Mucosa of stomach (tissue), 1 donor: ENCODE results near the gene ZFY.

Experiments
- H3K27me3 ChIP-seq: one replicate; pipeline ENCODE4 v1.7.0; 2013; ENCODE audit warnings: mild to moderate bottlenecking, low read length; ENCODE audit not compliant: control insufficient read depth, insufficient read depth
- H3K36me3 ChIP-seq: one replicate; pipeline ENCODE4 v1.7.0; 2013; ENCODE audit warnings: low read length; ENCODE audit not compliant: control insufficient read depth, insufficient read depth
- H3K4me1 ChIP-seq: one replicate; pipeline ENCODE4 v1.7.0; 2013; ENCODE audit warnings: mild to moderate bottlenecking, low read length; ENCODE audit not compliant: control insufficient read depth, insufficient read depth
- H3K4me3 ChIP-seq: one replicate; pipeline ENCODE4 v1.7.0; 2013; ENCODE audit warnings: low read length
- H3K9ac ChIP-seq: one replicate; pipeline ENCODE4 v1.7.0; 2013; ENCODE audit warnings: mild to moderate bottlenecking, low read length, moderate library complexity
- H3K9me3 ChIP-seq: one replicate; pipeline ENCODE4 v1.7.0; 2013; ENCODE audit warnings: mild to moderate bottlenecking, low read length, moderate library complexity; ENCODE audit not compliant: control insufficient read depth
- donor health status: Pancreatic carcinoma.

The ZFY gene

DNA sequence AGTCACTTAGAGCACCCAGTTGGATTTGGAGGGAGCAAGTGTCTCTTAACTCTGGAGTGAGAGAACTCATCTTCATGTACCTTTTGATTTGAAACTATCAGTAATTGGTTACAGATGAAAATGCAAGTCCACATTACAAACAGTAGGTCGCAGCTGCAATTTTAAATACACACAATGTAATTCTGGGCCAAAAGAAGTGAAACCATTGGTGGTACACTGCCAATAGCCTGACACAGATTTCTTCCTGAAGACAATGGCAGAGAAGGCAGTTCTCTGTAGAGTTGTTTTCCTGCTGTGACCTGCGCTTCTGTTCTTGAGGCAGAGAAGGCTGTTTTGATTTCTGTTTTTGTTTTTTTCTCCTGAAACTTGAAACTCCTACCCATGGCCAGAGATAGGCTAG lies 86.0 kb downstream of the ZFY start:
- Histone ChIP-seq H3K4me3 (no peak overlapping the region), H3K36me3 (no peaks in the 10 kb centered on the region), H3K9ac (no peak overlapping the region), H3K4me1 (peaks cover 3% of the 10 kb centered on the region), H3K9me3 (no peaks in the 10 kb centered on the region), H3K27me3 (no peaks in the 10 kb centered on the region)

- Histone ChIP-seq H3K36me3 (no peaks in the 10 kb centered on the region), H3K27me3 (no peaks in the 10 kb centered on the region), H3K9ac (no peak overlapping the region), H3K4me1 (peaks cover 3% of the 10 kb centered on the region), H3K9me3 (no peaks in the 10 kb centered on the region), H3K4me3 (no peak overlapping the region)
Observed at GRCh38 chrY:3023606-3024005, 88.4 kb downstream of the ZFY start.

DNA sequence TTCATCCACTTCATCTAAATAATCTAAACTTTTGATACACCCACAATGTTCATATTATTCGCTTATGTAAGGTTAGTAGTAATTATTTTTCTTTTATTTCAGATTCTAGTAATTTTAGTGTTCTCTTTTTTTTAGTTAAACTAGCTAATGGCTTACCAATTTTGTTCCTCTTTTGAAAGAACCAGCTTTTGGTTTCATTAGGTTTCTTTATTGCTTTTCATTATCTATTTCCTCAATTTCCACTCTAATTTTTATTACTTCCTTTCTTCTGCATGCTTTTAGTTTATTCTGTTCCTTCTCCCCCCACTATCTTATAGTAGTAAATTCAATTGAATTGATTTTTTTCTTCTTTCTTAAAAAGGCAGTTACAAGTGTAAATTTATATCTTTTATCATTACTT lies 90.2 kb downstream of the ZFY start:
- H3K4me1 ChIP-seq: peaks cover 3% of the 10 kb centered on the region
- no peak overlapping the region for H3K9ac ChIP-seq
- H3K27me3 ChIP-seq: no peaks in the 10 kb centered on the region
- no peaks in the 10 kb centered on the region for H3K9me3 ChIP-seq
- H3K4me3 ChIP-seq: no peak overlapping the region
- H3K36me3 ChIP-seq: no peaks in the 10 kb centered on the region
